ENCODE measurements around the gene MATCAP1.
A peak's percentile ranks its signal among the peaks of the same experiment; 100 is the strongest.

Gene MATCAP1

DNA sequence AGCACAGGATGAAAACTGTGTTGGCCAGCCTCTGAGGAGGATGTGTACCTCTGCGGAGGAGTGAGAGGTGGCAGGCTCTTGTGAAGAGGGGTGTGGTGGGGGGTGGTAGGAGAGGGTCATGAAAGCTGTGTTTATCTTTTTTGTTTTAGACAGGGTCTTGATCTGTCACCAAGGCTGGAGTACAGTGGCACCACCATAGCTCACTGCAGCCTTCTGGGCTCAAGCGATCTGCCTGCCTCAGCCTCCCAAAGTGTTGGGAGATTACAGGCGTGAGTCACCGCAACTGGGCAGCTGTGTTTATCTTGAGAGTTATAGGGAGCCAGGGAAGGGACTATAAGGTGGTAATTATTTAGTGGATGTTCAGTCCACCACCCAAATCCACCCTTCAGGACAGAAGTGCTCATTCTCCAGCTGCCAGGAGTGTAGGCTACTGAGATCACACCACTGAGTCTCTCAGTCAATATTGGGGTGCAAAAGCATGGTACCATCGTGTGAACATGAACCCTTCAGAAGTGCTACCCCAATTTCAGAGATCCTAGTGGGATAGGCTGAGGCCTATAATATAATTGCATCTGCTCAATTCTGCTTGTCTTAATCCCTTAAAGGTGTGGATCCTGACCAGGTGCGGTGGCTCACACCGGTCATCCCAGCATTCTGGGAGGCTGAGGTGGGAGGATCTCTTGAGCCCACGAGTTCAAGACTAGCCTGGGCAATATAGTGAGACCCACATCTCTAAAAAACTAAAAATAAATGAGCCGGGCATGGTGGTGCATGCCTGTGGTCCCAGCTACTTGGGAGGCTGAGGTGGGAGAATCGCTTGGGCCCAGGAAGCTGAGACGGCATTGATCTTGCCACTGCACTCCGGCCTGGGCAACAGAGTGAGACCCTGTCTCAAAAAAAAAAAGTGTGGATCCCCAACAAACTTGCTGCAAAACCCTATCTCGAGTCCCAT, 7.0 kb upstream of the MATCAP1 start:
- no peak for DNase-seq

DNA sequence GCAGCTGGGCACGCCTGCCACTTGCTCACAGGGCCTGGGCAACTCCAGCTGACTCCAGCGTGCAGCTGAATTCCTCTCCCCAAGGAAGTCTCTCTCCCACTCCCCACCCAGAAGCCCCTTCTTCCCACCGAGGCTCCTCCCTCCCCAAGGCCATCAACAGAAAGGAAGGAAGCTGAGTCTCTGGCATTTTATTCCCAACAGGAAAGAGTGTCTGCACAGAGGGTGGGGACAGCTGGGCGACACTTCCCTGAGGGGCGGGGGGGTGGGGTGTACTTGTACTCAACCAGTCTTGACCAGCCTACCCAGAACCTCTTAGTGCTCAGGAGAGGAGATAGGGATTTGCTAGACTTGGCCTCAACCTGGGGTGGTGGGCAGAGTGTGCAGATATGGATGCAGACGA, 6.3 kb upstream of the MATCAP1 start, which contains the start of gene EXOC3L1:
Gene EXOC3L1 (minus strand): TSS at position 96 of the 400 bp plus-strand sequence. CDS start 460 bp downstream, outside the sequence.
- DNase-seq, result no peak

DNA sequence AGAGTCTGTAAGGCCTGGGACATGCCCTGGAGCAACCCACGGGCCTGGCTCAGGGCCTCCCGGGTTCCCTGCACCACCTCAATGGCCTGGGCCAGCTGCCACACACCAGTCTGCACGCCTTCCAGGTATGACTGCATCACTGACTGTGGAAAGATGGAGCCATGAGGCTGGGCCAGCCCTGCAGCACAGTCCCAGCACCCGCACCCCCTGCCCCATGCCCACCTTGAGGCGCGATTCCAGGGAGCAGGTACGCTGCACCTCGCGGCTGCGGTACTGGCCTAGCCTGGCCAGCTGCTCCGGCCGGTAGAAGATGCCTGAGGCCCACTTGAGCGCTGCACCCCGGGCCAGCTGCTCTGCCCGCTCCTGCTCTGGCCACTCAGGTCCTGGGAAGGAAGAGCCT, 5.0 kb upstream of the MATCAP1 start:
- no peak for DNase-seq

DNA sequence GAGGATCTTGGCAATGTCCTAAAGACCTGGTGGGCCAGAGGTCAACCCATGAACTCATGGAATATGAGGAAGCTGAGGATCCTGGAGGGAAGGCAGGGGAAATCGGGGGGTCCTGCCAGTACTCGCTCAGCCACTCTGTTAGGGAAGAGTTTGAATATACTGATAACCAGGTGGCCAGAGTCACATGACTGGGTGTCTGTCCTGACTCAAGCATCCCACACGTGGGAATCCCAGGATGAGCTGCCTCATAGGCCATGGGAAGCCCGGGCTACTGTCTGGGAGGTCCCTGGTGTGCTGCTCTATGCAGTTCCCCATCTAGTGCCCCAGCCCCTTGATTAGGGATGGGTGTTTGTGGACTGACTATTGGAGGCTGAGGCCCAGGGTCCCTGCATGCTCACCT, 4.6 kb upstream of the MATCAP1 start:
- no peak for DNase-seq

DNA sequence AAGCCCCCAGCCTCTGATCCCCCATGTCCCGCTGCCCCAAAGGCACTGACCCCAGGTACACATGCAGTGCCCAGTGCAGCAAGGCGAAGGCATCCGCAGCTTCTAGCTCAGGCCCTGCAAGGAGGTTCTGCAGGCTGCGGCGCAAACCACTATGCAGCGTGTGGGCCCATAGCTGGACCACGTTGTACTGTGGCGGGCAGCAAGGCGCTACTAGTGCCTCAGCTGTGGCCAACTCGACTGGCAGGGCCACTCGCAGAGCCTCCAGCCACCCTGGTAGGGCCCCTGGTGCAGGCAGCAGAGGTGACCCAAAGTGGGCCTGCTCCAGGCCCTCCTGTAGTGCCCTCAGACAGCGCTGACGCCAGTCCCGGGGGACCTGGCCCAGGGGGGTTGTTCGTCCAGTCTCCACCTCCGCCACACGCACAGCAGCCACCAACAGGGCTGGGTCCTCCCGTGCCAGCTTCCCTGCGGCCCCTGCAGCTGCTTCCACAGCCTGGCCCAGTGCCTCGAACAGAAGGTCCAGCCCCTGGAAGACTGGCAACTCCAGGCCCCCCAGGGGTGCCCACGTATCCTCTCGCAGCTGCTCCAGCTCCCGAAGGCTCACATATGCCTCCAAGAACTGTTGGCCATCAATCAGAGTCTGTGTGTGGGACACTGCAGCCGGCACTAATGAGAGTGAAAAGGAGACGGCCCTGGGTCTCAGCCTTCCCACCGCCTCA, 3.6 kb upstream of the MATCAP1 start:
- DNase-seq, result no peak

DNA sequence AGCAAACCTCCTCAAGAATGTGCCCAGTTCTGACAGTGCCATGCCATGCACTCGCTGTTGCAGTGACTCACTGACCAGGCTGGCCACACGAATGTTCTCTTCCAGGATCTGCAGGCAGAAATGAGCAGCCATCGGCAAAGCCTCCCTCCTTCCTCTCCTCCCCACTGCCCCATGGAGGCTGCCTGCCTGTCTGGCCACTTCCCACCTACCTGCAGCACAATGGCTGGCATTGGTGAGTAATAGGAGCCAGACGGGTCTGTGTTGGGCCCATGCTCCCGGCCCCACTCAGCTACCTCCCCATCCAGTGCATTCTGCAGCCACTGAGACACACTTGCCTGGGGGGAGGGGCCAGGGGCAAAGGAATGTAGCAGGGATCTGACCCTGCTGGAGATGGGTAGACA, 2.8 kb upstream of the MATCAP1 start:
- no peak for DNase-seq

DNA sequence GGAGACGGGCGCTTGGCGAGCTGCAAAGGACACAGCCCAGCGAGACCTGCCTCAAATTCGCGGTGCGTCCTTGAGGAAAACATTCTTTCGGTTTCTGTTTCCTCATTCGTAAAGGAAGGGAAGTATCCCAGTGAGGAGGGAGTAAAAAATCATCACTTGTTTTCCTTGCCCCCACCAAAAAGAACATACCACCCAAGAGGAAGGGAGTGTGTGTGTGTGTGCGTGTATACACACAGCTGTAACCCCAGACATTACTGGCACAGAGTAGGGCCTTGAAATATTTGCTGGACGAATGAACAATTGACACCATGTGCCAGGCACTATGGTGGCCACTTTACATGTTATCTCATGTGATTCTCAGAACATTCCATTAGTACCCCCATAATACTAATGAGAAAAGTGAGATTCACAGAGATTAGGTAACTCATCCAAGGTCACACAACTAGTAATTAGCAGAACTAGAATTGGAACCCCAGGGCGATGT, 1.9 kb upstream of the MATCAP1 start:
- no peak for DNase-seq

DNA sequence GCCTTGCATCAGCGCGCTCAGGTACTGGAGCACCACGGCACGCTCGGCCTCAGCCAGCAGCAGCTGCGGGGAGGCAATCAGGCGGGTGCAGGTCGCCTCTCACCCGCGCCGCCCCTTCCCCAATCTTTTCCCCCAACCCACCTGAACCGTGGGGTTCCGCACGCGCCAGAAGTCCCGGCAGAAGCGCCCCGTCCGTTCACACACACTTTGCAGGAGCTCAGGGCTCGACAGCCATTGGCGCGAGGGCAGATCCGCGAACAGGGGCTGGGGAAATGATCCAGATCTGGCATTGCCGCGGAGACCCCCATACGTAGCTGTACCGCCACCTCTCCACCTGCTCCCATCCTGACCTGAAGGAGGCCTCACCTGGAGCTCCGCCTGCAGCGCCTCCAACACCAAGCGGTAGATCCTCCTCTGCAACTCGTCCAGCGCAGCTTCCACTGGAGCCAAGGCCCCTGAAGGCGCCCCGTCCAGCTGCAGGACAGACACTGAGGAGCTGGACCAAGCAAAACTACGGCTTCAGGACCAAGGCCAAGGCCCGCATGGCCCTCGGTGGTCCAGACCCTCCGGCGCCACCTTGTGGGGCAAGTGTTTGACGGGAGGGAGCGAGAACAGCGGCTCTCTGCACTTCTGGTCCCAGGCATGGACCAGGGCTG, 1.4 kb upstream of the MATCAP1 start:
- peak; percentile 64 to 80 for DNase-seq

DNA sequence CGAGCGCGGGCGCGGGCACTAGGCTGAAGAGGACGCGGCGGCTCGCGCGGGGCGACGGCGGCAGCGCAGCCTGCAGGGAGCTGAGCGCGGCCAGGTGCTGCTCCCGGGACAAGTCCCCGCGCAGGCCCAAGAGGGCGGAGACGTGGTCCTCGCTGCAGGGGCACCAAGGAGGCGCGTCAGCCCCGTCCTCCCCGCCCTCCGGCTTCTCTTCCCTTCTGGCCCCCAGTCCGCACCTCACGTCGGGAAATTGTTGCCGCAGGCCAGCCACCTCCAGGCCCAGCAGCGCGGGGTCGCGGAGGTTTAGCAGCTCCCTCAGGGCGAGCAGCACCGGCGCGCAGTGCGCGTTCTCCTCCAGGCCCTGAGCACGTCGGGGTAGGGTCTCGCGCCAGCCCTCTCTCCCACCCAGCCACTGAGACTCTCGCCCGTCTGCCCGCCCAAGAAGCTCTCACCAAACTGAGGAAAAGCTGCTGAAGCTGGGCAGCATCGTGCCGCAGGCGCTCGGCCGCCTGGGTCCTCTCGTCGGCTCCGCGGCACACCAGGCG, 761 bp upstream of the MATCAP1 start:
- DNase-seq, result peak; percentile 33 to 75

DNA sequence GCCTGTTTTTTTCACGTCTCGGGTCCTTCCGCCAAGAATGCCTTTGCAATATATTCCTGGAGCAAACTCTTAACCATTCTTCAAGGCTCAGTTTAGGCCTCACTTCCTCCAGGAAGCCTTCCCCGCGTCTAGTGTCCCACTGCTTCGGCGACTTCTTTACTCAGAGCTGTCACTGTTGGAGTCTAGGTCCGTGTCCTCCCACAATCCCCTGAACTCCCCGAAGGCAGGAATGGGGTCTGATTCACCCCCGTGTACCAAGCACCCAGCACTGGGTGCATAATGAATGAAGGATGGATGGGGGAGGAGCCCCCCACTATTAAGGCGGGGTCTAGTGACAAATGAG, 508 bp downstream of the MATCAP1 start:
- DNase-seq, result no peak

DNA sequence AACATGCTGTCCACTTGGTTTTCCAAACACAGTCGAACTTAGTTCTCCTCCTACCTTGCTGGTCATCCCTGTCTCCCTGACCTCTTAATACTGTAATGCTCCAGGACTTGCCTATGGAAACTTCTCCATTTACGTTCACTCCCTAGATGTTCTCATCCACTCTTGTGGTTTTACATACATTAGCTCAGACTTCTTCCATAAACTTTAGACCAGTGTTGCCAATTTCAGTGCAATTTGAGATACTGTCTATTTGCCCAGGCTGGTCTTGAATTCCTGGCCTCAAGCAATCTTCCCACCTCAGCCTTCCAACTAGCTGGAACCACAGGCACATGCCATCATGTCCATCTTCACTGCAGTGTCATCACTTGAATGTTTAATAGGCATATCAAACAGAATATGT, 1.5 kb downstream of the MATCAP1 start:
- DNase-seq, result no peak

DNA sequence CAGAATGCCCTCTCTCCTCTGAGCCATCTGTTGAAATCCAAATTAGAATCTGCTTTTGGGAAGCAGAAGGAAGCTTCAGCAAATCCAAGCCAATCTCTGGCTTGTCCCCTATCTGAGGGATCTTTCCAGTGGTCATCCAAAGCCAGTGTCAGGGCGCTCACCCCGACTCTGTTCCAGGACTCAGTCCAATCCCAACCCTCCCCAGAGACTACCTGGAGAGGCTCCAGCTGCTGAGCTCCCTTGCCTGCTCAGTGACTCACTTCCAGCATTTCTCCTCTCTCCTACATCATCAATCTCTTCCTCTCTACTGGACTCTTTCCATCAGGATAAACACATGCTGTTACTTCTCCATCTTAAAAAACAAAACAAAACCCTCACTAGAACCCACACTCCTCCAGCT, 2.4 kb downstream of the MATCAP1 start:
- no peak for DNase-seq

DNA sequence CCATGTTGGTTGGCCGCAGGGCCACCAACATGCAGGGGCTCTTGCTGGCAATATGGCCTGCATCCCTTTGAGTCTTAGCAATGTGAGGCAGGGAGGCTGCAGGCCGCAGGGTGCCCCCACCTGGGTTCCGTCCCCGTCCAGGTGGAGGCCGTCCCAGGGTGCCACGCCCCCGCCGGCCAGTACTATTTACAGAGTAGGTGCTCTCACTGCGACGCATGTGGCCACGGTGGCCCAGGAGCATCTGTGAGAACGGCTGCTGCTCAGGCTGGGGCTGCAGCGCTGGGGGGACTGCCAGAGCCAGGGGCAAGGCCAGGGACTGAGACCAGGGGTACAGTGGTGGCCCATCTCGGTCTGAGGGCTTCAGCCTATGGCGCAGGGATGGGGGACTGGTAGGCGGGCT, 3.6 kb downstream of the MATCAP1 start:
- DNase-seq, result no peak

DNA sequence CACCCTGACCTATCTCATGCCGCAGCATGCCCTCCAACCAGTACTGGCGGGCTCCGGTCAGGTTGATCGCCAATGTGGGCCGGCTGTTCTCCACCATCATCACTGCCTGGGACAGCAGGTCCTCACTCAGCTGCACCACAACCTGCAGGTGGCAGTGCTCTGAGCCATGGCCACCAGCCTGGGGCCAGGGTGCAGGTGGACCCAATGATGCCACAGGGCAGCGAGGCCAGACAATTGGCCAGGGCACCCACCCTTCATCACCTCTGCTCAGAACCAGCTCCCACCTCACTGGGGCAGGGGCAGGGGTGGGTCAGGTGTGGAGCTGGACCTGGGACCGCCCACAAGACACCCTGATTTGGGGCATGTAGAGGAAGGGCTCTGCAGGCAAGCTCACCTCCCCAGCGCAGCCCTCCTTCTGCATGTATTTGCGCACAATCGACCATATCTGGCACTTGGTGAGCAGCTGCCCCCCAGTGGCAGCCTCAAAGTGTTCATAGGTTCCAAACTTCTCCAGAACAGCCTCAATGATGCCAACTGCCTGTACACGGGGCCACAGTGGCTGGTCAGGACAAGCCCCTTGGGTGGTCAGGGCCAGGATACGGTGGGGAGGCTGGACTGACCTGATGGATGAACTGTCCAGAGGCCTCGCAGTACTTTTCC, 4.2 kb downstream of the MATCAP1 start:
- peak; percentile 16 to 32 for DNase-seq

DNA sequence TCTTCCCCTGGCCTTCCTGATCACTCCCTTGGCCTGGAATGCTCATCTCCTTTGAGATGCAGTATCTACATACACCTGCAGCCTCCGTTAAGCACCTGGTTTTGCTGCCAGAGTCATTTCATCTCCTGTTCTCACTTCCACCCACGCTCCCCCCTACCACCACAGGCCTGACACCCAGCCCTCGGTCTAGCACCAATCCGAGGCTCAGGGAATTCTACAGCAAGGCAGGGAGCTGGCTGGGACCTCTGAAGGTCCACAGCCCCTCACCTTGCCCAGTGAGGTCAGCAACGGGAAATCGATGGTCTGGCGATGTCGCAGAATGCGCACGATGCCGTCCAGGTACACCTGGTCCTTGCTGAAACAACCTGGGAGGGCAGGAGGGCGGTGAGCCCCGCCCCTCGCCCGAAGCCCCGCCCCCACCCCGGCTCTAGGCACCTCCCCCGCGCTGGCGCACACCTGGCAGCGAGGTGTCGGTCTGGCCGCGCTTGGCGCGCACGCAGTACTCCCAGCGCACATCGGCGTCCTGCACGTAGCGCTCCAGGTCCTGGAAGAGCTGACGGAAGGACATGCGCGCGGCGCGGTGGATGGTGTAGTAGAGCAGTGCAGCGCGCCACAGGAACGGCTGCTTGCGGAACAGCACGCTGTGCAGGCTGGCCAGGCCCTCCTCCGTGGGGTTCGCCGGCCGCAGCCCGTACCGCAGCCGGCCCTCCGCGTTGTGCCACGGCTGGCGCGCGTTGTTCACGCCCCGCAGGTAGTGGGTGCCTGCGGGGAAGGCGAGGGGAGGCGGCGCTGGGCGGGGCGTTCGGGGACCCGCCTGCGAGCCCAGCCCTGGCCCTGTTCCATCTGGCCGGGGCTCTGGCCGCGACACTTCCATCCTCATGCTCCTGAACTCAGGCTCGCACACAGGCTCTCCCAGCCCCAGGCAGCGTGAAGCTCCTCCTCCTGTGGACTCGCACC, 5.7 kb downstream of the MATCAP1 start:
- no peak for DNase-seq

DNA sequence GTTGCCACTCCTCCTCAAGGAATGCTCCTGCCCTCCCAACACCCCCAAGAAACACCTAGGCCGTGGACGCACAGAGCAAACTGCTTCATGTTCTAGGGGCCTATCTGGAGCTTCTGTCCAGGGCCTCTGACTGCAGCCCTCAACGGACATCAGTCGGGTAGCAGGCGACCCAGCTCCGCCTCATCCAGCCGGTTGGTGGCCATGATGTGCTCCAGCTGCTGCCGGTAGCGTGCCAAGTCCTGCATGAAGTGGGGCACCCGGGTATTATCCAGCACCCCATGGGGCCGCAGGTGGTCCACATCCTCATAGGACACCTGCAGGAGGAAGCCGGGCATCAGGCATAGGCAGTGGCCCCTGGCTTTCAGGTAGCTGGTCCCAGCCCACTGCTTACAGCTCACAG, 7.1 kb downstream of the MATCAP1 start:
- DNase-seq, result no peak

DNA sequence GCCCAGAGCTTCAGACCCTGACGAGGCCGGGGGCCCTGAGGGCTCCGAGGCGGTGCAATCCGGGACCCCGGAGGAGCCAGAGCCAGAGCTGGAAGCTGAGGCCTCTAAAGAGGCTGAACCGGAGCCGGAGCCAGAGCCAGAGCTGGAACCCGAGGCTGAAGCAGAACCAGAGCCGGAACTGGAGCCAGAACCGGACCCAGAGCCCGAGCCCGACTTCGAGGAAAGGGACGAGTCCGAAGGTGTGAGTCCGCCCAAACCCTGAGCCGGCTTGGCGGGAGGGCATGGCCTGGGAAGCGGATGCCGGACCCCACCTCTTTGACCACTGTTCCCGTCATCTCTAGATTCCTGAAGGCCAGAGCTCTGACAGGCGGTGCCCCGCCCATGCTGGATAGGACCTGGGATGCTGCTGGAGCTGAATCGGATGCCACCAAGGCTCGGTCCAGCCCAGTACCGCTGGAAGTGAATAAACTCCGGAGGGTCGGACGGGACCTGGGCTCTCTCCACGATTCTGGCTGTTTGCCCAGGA, 9.0 kb downstream of the MATCAP1 start:
- DNase-seq, result no peak

DNA sequence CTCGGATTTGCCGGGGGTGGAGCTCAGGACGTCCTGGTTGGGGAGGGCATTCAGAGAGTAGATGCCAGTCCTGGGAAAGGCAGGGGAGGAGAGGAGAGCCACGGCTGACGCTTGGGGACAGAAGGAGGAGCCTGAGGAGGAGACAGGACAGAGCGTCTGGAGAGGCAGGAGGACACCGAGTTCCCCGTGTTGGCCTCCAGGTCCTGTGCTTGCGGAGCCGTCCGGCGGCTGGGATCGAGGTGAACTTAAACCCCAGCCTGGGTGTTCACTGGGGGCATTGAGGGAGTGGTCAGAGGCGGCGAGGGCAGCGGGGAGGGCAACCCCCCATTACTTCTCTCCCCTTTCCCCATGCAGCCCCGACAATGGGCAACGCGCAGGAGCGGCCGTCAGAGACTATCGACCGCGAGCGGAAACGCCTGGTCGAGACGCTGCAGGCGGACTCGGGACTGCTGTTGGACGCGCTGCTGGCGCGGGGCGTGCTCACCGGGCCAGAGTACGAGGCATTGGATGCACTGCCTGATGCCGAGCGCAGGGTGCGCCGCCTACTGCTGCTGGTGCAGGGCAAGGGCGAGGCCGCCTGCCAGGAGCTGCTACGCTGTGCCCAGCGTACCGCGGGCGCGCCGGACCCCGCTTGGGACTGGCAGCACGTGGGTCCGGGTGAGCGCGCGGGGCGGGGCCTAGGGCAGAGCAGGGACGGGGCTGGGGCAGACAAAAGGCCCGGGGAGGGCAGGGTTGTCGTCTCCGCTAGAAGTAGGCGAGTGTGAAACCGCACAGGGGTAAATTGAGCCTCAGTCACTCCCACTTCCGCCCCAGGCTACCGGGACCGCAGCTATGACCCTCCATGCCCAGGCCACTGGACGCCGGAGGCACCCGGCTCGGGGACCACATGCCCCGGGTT, 9.7 kb downstream of the MATCAP1 start:
- peak; percentile 66 to 84 for DNase-seq

DNA sequence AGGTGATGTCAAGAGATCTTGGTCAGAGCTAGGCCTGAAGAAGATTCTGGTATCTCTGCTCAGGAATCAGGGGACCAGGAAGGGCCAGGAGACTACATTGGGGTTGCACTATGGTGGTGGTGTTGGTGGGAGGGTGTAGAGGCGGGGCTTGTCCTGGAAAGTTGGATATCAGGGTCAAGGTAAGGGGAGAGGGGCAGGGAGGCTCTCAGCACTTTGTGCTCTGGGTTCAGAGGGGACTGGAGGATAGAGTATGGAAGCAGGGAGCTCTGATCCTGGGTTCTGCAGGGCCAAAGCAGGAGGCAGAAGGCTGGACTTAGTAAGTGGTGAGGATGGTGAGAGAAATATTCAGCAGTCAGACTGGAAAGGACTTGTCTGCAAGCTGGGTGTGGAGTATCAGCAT, 10.4 kb downstream of the MATCAP1 start:
- no peak for DNase-seq

Measured in NCI-H524 (cell line).